C4-2B (cell line): ENCODE results near the gene PGS1.

Experiments
- H3K27ac ChIP-seq: fragments of 450-650 bp; 2 replicates; pipeline ENCODE4 v1.5.1; 2017
- CTCF ChIP-seq: fragments of 450-650 bp; conservative IDR thresholded peaks from 2 replicates; pipeline ENCODE4 v1.5.1; 2017; ENCODE audit warnings: mild to moderate bottlenecking
- ZFX ChIP-seq: fragments of 450-650 bp; IDR thresholded peaks from 2 replicates; pipeline ENCODE4 v1.6.1; 2017

PGS1 gene

GRCh38 chr17:78449983-78450595 is 71.6 kb downstream of the PGS1 start:
- H3K27ac ChIP-seq = no peak overlapping the region
- TF ChIP-seq ZFX (no peak), CTCF (no peak)

GRCh38 chr17:78450696-78451345 is 72.4 kb downstream of the PGS1 start:
- TF ChIP-seq CTCF (no peak), ZFX (no peak)
- no peak overlapping the region for H3K27ac ChIP-seq

- no peak overlapping the region for H3K27ac ChIP-seq
- TF ChIP-seq ZFX = no peak
- no peak for TF ChIP-seq CTCF
Observed at GRCh38 chr17:78451753-78452152, 73.3 kb downstream of the PGS1 start.

- no peak overlapping the region for H3K27ac ChIP-seq
- TF ChIP-seq CTCF (no peak), ZFX (no peak)
Observed at GRCh38 chr17:78454346-78454745, 75.9 kb downstream of the PGS1 start.

GRCh38 chr17:78458091-78458490 is 79.6 kb downstream of the PGS1 start:
- TF ChIP-seq CTCF = no peak
- no peak for TF ChIP-seq ZFX

GRCh38 chr17:78458736-78459335 is 80.4 kb downstream of the PGS1 start:
- TF ChIP-seq CTCF (no peak), ZFX (no peak)
- H3K27ac ChIP-seq = no peak overlapping the region

More at GRCh38 chr17:78458091-78458490, 79.6 kb downstream of the PGS1 start:
- H3K27ac ChIP-seq = no peak overlapping the region

- H3K27ac ChIP-seq = no peak overlapping the region
- no peak for TF ChIP-seq CTCF
- TF ChIP-seq ZFX = no peak
Observed at GRCh38 chr17:78459696-78460095, 81.2 kb downstream of the PGS1 start.
